Raji (cell line): ENCODE results near the gene SMIM14.

ENCODE experiments used
- POLR2A ChIP-seq: IDR thresholded peaks from 2 replicates; pipeline ENCODE4 v1.6.1; 2011; ENCODE audit warnings: low read depth, low read length, control low read depth; ENCODE audit not compliant: insufficient read depth

The SMIM14 gene

GRCh38 chr4:39648827-39649558 lies 10.3 kb upstream of the SMIM14 start:
- TF ChIP-seq POLR2A, result no peak

- no peak for TF ChIP-seq POLR2A
Observed at GRCh38 chr4:39648213-39648612, 9.5 kb upstream of the SMIM14 start.

DNA sequence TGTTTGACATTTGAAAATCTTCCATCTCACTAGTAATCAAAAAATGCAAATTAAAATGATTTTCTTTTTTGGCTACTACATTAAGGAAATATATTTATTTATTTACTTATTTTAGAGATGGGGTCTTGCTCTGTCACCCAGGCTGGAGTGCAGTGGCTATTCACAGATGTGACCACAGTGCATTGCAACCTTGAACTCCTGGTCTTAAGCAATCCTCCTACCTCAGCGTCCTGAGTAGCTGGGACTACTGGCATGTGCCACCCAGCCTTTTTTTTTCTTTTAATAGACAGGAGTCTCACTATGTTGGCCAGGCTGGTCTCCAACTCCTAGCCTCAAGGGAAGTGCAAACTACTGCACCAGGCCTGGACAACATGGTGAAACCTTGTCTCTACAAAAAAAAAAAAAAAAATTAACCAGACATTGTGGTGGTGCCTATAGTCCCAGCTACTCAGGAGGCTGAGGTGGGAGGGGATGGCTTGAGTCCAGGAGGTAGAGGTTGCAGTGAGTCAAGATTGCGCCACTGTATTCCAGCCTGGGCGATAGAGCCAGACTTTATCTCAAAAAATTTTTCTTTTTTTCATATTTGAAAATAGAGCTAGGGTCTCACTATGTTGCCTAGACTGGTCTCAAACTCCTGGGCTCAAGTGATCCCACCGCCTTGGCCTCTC lies 4.4 kb upstream of the SMIM14 start:
- TF ChIP-seq POLR2A, result no peak

DNA sequence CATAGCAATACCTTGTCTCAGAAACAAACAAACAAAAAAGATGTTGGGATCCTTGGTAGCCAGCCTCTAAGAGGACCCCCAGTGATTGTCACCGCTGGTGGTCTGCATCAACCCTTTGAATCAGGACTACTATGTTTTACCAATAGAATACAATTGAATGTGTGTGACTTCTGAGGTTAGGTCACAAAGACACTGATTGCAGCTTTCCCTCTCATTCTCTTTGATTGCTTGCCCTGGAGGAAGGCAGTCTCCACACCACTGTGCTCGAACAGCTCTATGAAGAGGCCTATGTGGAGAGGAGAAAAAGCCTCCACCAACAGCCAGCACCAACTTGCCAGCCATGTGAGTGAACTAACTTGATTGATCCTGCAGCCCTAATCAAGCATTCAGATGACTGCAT lies 2.8 kb upstream of the SMIM14 start:
- no peak for TF ChIP-seq POLR2A

DNA sequence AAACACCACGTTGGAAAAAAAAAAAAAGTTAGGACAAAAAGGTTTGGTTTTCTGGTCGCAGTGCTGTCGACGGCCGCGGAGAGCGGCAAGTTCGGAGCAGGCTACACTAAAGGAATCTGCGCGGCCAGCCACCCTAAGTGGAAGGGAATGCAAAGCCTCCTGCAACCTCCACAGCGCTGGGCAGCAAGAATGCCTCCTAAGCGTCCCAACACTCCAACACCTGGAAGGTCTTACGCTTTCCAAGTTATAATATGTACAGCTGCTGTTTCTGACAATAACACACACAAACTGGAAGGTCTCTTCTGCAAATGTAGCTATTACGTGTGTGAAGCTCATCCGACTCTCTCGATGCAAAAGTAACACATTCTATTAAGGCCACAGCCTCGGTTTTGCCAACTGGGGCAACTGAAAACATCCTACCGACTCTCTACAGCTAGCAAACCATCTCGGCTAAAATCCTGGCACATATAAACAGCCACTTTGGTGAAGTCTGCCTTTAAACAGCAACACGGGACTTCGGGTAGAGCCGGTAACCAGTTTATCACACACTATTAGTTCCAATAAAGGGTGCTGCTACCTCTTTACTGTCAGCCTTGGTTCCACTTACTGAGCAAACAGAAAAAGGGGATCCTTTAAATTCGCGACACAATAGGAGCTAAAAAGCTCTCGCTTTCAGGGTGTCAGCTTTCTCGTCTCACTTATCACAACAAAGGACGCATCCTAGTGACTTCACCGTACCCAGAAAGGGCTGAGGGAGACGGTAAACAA lies 895 bp downstream of the SMIM14 start:
- TF ChIP-seq POLR2A, result no peak

DNA sequence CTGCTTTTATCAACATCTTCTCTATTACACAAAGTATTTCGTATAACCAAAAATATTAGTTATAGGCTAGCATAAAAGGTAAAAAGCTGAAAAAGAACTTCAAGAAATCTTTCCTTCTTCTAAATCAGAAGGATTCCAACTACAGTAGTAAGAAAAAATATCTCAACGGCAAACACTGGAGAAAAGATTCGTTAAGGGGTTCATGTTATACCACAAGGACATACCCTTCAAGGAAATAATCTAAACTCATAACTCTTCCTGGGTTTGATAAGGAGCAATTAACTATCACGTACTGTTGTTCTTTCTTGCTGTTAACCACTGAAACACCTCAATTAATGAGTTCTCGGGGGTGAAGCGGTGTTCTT lies 1.5 kb downstream of the SMIM14 start:
- TF ChIP-seq POLR2A, result no peak

- no peak for TF ChIP-seq POLR2A
Observed at GRCh38 chr4:39636531-39637184, 2.0 kb downstream of the SMIM14 start.

DNA sequence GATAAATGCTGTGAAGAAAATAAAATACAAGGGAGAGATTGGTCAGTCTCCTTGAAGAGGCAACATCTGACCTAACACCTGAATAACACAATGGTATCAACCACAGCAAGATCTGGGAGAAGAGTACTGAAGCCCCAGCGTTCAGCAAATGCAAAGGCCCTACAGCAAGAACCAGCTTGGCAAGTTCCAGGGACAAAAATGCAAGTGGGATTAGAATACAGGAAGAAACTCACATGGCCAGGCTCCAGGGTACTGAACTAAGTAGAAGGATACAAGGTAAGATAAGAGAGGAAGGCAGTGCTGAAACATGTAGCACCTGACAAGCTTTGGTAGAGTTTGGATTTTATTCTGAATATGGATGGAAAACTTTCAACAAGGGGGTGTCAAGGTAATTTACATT lies 3.6 kb downstream of the SMIM14 start:
- no peak for TF ChIP-seq POLR2A

DNA sequence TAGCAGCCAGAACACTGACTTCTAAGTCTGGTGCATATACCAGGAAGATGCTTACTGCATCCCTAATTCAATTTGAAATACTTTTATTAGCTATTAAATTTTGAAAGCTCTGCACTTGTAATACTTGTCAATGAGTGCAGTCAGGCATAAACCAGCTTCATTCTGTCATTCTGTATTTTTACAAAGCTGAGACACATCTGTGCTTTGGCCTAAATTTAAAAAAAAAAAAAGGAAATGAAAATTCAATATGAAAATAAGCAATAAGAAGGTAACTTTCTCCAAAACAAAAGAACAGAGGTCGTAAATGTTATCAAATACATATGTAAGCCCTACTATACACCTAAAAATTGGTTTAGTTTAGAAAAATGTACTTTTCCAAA lies 7.0 kb downstream of the SMIM14 start:
- TF ChIP-seq POLR2A, result no peak

GRCh38 chr4:39627413-39627812 lies 11.3 kb downstream of the SMIM14 start:
- TF ChIP-seq POLR2A, result no peak

DNA sequence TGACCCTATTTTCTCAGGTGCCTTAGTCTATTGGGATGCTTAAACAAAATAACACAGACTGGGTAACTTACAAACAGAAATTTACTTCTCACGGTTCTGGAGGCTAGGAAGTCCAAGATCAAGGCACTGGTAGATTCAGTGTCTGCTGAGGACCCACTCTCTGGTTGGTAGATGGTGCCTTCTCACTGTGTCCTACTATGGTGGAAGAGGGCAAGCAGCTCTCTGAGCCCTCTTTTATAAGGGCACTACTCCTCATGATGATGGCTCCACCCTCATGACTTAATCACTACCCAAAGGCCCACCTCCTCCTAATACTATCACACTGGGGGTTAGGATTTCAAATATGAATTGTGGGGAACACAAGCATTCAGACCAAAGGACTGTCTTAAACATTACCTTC lies 11.8 kb downstream of the SMIM14 start:
- peak; percentile 97 for TF ChIP-seq POLR2A

GRCh38 chr4:39626261-39626660 lies 12.4 kb downstream of the SMIM14 start:
- TF ChIP-seq POLR2A, result no peak

- TF ChIP-seq POLR2A, result no peak
Observed at GRCh38 chr4:39621582-39621981, 17.1 kb downstream of the SMIM14 start.

DNA sequence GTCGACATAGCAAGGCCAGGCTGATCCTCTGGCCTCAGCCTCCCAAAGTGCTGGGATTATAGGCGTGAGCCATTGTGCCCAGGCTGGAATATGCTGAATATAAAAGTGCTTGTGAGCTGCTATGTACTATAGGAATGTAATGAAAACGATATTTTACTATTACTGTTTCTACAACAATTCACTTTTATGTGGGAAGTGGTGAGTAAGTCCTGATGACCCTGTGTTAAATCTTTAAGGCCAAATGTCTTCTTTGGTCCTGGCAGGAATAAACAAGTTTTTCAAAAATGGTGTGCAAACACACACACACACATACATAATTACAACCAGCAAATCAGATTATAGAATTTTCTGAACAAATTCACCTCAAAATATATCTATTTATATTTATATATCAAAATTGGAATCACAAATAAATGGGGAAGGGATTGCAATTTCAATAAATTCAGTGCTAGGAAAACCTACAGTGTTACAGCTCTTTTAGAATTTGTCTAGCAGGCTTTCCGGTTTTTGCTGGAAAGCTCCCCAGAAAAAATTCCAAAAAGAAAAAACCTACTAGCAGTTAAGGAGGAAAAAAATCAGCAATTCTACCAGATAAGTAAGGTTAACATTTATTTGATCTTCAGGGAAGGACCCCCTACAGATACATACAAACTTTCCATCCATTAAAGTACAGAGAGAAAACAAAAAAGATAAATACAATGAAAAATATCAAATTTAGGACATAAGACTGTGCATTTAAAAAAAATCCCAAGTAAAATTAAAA lies 17.9 kb downstream of the SMIM14 start:
- no peak for TF ChIP-seq POLR2A

DNA sequence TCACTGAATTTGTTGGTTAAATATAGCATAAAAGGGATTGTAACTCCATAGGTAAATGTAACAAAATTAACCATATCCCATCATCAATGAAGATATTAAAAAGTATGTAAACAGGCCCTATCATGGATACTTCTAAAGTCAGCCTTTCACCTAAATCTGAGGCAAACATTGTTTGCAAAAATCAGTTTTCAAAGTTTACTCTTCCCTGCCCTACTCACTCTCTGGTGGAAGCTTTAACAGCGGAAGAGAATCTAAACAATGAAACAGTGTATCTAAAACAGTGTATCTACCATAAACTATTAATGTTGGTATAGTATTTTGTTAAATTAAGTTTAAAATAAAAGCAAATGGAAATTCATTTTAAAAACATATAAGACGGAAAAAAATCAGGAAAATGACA lies 21.1 kb downstream of the SMIM14 start:
- TF ChIP-seq POLR2A, result no peak

GRCh38 chr4:39616651-39617050 lies 22.0 kb downstream of the SMIM14 start:
- TF ChIP-seq POLR2A, result no peak
